HG02970 (cell line): ENCODE results near the gene PCCA.

Experiments used
- ATAC-seq: cut with Tn5 transposase; IDR thresholded peaks from one replicate; pipeline ENCODE4 v1.9.1; 2021; ENCODE audit warnings: mild to moderate bottlenecking, moderate library complexity, moderate number of reproducible peaks; ENCODE audit not compliant: unreplicated experiment, low FRiP score

Gene PCCA

GRCh38 chr13:100532090-100532766 lies 443.3 kb downstream of the PCCA start:
- no peak for ATAC-seq

GRCh38 chr13:100532836-100533435 lies 444.0 kb downstream of the PCCA start:
- no peak for ATAC-seq

- ATAC-seq = no peak
Measured at GRCh38 chr13:100533588-100534041, 444.7 kb downstream of the PCCA start.

- ATAC-seq = no peak
Measured at GRCh38 chr13:100534147-100534843, 445.4 kb downstream of the PCCA start.

- no peak for ATAC-seq
Measured at GRCh38 chr13:100534911-100535310, 446.0 kb downstream of the PCCA start.

GRCh38 chr13:100535426-100536135 lies 446.7 kb downstream of the PCCA start:
- no peak for ATAC-seq

GRCh38 chr13:100536643-100537180 lies 447.8 kb downstream of the PCCA start:
- no peak for ATAC-seq

- ATAC-seq = no peak
Measured at GRCh38 chr13:100537486-100537885, 448.6 kb downstream of the PCCA start.

- no peak for ATAC-seq
Measured at GRCh38 chr13:100537951-100538462, 449.1 kb downstream of the PCCA start.

GRCh38 chr13:100540621-100541020 lies 451.7 kb downstream of the PCCA start:
- ATAC-seq = no peak

- ATAC-seq = no peak
Measured at GRCh38 chr13:100541897-100542825, 453.3 kb downstream of the PCCA start.

- peak; percentile 69 for ATAC-seq
Measured at GRCh38 chr13:100542826-100543156, 453.9 kb downstream of the PCCA start.

GRCh38 chr13:100543872-100544602 lies 455.1 kb downstream of the PCCA start:
- no peak for ATAC-seq

- ATAC-seq = no peak
Measured at GRCh38 chr13:100544866-100545683, 456.2 kb downstream of the PCCA start.

GRCh38 chr13:100545684-100546061 lies 456.8 kb downstream of the PCCA start:
- no peak for ATAC-seq

- ATAC-seq = no peak
Measured at GRCh38 chr13:100546713-100547405, 458.0 kb downstream of the PCCA start.

GRCh38 chr13:100547791-100548201 lies 458.9 kb downstream of the PCCA start:
- no peak for ATAC-seq

- no peak for ATAC-seq
Measured at GRCh38 chr13:100549316-100549715, 460.4 kb downstream of the PCCA start.
